H54 (cell line): ENCODE measurements around the gene RNF181.
"Not testable (repeated sequence)": the region's sequence is repeated elsewhere in the genome, so short reads cannot be mapped to it uniquely, and the experiment has no call there.

Experiments used
- DNase-seq: peaks from one replicate; pipeline ENCODE4 v3.0.0; 2011; ENCODE audit warnings: low spot score, mixed read lengths; ENCODE audit not compliant: insufficient read length
- FAIRE-seq: peaks from 3 replicates; lab custom pipeline; 2011; peaks lifted over from hg19 to GRCh38; lab: Jason Lieb, UNC
- POLR2A ChIP-seq: IDR thresholded peaks from 2 replicates; pipeline ENCODE4 v1.6.1; 2011; ENCODE audit warnings: low read depth, mild to moderate bottlenecking, low read length

The RNF181 gene

DNA sequence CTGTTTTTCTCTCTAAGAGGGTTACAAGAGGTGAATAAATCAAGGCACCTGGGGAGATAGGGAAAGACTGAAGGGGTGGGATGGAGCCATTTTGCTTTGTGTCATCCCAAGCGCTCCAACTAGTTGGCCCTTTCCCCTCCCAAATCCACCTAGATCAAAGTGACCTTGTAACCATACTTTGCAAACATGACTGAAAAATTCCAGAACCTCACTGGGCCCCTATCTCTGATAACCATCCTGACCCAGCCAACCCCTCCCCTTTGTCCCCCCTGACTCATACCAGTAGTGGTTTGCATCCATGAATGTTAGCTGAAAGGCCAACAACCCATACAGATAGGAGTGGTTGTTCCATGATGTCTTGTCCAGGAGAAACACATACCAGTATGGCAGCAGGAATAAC lies 37.4 kb upstream of the RNF181 start:
- FAIRE-seq (no peak), DNase-seq (no peak)
- no peak for TF ChIP-seq POLR2A

DNA sequence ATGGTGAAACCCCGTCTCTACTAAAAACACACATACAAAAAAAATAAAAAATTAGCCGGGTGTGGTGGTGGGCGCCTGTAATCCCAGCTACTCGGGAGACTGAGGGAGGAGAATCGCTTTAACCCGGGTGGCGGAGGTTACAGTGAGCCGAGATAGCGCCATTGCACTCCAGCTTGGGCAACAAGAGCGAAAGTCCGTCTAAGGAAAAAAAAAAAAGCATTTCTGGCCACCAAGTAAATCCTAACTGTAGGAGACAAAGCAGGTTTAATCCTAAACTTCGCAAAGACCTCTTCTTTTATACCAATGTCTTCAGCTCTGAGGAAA lies 35.2 kb upstream of the RNF181 start:
- not testable (repeated sequence) for DNase-seq, FAIRE-seq

GRCh38 chr2:85560812-85561279 lies 34.7 kb upstream of the RNF181 start:
- FAIRE-seq (no peak), DNase-seq (no peak)
- no peak for TF ChIP-seq POLR2A

DNA sequence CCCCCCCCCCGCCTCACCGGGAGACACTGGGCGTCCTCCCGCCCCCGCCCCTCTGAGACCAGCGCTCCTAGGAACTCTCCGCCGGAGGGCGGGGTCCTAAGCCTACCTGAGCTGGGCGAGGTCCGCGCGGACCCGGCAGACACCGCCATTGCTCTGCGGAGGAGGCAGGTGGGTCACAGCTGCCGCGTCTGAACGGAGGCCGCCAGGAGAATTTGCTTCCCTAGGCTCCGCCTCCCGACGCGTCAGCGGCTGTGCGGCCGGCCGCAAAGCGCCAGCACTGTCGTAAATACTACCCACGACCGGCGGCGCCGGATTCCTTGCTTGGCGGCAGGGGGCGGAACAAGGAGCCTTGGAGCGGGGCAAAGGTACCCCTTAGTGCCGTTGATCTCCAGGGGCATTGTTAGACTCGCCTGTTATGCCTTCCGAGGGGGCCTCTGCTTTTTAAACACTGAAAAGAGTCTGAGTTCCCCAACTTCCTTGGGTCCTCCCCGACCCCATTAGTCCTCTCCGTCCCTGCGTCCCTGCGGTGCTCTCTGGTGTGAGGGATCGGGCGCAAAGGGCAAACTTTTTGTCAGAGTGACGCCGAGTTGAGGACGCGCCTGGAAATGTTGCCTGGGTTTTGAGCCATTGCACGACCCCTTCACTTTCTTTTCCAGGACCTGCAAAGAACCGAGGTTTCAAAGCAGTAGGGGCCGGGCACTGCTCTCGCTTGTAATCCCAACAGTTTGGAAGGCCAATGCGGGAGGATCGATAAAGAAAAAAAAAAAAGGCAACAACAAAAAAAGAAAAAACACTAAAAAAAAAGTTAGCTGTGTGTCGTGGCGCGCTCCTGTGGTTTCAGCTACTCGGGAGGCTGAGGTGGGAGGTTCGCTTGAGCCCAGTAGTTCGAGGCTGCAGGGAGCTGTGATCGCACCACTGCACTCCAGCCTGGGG lies 34.0 kb upstream of the RNF181 start, which contains the start of gene GGCX:
TSS of gene GGCX (minus strand) at position 214 of the 933 bp plus-strand sequence. CDS start at position 149, 65 bp downstream.
- FAIRE-seq = peak; percentile 60
- peak; percentile 88 for TF ChIP-seq POLR2A
- DNase-seq = peak; percentile 81

DNA sequence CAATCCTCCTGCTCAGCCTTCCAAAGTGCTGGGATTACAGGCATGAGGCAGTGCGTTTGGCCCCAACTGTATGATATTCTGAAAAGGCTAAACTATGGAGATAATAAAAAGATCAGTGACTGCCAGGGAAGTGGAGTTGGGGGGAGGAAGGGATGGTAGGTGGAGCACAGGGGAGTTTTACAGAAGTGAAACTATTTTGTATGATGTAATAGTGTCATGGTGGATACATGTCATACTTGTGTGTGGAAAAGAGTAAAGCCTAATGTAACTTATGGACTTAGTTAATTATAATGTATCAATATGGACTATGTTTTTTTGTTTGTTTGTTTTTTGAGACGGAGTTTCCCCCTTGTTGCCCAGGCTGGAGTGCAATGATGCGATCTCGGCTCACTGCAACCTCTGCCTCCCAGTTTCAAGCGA lies 31.4 kb upstream of the RNF181 start:
- DNase-seq (no peak), FAIRE-seq (no peak)
- TF ChIP-seq POLR2A = no peak

DNA sequence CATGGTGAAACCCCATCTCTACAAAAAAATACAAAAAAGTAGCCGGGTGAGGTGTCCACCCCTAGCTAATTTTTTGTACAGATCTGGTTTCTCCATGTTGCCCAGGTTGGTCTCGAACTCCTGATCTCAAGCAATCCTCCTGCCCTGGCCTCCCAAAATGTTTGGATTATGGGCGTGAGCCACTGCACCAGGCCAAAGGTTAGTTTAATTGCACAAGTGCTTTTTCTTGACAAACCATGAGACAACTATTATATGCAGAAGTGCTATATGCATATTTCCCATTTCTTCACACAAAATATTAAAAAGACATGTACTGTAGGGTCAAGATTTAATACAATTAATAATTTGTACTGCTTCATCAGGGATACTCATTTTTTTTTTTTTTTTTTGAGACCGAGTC lies 29.3 kb upstream of the RNF181 start:
- FAIRE-seq (no peak), DNase-seq (no peak)
- no peak for TF ChIP-seq POLR2A

GRCh38 chr2:85575739-85576138 lies 19.8 kb upstream of the RNF181 start:
- FAIRE-seq (no peak), DNase-seq (no peak)
- TF ChIP-seq POLR2A = no peak

DNA sequence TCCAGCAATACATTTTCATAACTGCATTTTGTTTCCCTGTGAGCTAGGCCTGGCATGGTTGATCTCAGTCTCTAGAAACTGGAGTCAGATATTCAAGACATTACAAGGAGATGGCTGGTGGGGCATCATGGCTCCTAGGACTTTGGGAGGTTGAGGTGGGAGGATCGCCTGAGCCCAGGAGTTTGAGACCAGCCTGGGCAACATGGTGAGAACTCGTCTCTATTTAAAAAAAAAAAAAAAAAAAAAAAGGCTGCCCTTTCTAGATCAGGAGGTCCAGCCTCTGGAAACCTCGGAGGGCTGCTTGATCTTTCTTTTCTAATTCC lies 18.5 kb upstream of the RNF181 start:
- no peak for DNase-seq
- no peak for TF ChIP-seq POLR2A

GRCh38 chr2:85577386-85578242 lies 17.9 kb upstream of the RNF181 start, which contains the start of gene VAMP8:
TSS of gene VAMP8 (plus strand) at chr2:85577586. CDS start at chr2:85577647, 61 bp downstream.
- DNase-seq (no peak), FAIRE-seq (no peak)

More for the DNA sequence above, 18.5 kb upstream of the RNF181 start:
- FAIRE-seq = no peak

GRCh38 chr2:85578243-85579180 lies 17.0 kb upstream of the RNF181 start:
- TF ChIP-seq POLR2A = no peak
- DNase-seq = no peak
- no peak for FAIRE-seq

More at GRCh38 chr2:85577386-85578242, 17.9 kb upstream of the RNF181 start, which contains the start of gene VAMP8:
- TF ChIP-seq POLR2A = no peak

GRCh38 chr2:85579266-85579935 lies 16.1 kb upstream of the RNF181 start:
- no peak for FAIRE-seq
- TF ChIP-seq POLR2A = no peak
- no peak for DNase-seq

DNA sequence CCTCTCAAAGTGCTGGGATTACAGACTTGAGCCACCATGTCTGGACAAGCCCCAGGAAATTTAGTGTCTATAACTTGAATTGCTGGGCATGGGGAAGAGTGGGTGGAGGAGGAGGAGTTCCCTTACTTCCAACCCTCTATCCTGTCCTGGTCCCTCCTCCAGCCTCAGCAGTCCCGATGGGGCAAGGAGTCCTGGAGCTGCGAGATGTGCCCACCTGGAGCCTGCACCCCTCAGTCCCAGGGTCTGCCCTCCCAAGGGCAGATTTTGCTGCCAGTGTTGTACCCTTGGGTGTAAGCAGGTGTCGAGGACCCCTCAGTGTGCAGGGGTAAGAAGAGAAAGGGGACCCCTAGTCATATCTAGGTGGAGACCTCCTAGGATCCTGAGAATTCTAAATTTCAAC lies 15.3 kb upstream of the RNF181 start:
- FAIRE-seq (no peak), DNase-seq (no peak)
- no peak for TF ChIP-seq POLR2A
